MG63 (cell line): ENCODE results near the gene RING1. TPM values are rescaled to one million over a fixed set of nuclear protein-coding genes. Genes with fewer than 3 reads are reported as not detected.
A peak's percentile ranks its signal among the peaks of the same experiment; 100 is the strongest.

Experiments used
- DNase-seq: peaks from one replicate; pipeline ENCODE4 v3.0.0-alpha.2; 2020
- H3K27me3 ChIP-seq: fragments of 250-450 bp; sonication (Bioruptor Pico); 2 replicates; pipeline ENCODE4 v1.5.1; 2020; ENCODE audit warnings: mild to moderate bottlenecking, moderate library complexity
- H3K36me3 ChIP-seq: fragments of 250-450 bp; sonication (Bioruptor Pico); 2 replicates; pipeline ENCODE4 v1.5.1; 2020; ENCODE audit warnings: mild to moderate bottlenecking, moderate library complexity
- H3K4me3 ChIP-seq: fragments of 250-450 bp; sonication (Bioruptor Pico); 2 replicates; pipeline ENCODE4 v1.5.1; 2020; ENCODE audit warnings: mild to moderate bottlenecking, moderate library complexity
- H3K9me3 ChIP-seq: fragments of 250-450 bp; sonication (Bioruptor Pico); 2 replicates; pipeline ENCODE4 v1.5.1; 2020; ENCODE audit warnings: mild to moderate bottlenecking, moderate library complexity
- total RNA-seq: library from RNA; depleted of rRNA; stranded (reverse); fragments of >200 nt; shearing (Covaris generic); gene quantifications from 2 replicates; pipeline ENCODE4 v1.2.3, GENCODE V29; 2014; ENCODE audit warnings: low replicate concordance; rRNA removed

The RING1 gene
- total RNA-seq, 1 experiment from 2014 or later: 171 TPM

GRCh38 chr6:33248643-33248931, 40.3 kb downstream of the RING1 start:
- H3K9me3 ChIP-seq: no peaks in the 10 kb centered on the region
- peak; percentile 76 for DNase-seq
- H3K27me3 ChIP-seq: no peaks in the 10 kb centered on the region
- H3K36me3 ChIP-seq: peaks cover 27% of the 10 kb centered on the region
- peak overlapping the region; percentile 67 for H3K4me3 ChIP-seq

- peak; percentile 100 for DNase-seq
- no peaks in the 10 kb centered on the region for H3K27me3 ChIP-seq
Measured at GRCh38 chr6:33248932-33249731, 40.8 kb downstream of the RING1 start.

GRCh38 chr6:33249732-33250630, 41.7 kb downstream of the RING1 start:
- Histone ChIP-seq H3K9me3 (no peaks in the 10 kb centered on the region), H3K27me3 (no peaks in the 10 kb centered on the region), H3K4me3 (peak overlapping the region; percentile 67), H3K36me3 (peaks cover 32% of the 10 kb centered on the region)
- DNase-seq: peak; percentile 93

More at GRCh38 chr6:33248932-33249731, 40.8 kb downstream of the RING1 start:
- peaks cover 27% of the 10 kb centered on the region for H3K36me3 ChIP-seq
- H3K4me3 ChIP-seq: peak overlapping the region; percentile 67
- no peaks in the 10 kb centered on the region for H3K9me3 ChIP-seq

- no peak for DNase-seq
- peaks cover 34% of the 10 kb centered on the region for H3K36me3 ChIP-seq
- no peaks in the 10 kb centered on the region for H3K27me3 ChIP-seq
- H3K4me3 ChIP-seq: no peak overlapping the region
- no peaks in the 10 kb centered on the region for H3K9me3 ChIP-seq
Measured at GRCh38 chr6:33250731-33251130, 42.4 kb downstream of the RING1 start.

- no peak for DNase-seq
- H3K4me3 ChIP-seq: no peak overlapping the region
Measured at GRCh38 chr6:33251395-33252012, 43.2 kb downstream of the RING1 start.

GRCh38 chr6:33252759-33253158, 44.5 kb downstream of the RING1 start:
- Histone ChIP-seq H3K36me3 (peaks cover 47% of the 10 kb centered on the region), H3K27me3 (no peaks in the 10 kb centered on the region), H3K4me3 (no peak overlapping the region), H3K9me3 (no peaks in the 10 kb centered on the region)
- no peak for DNase-seq

More at GRCh38 chr6:33251395-33252012, 43.2 kb downstream of the RING1 start:
- H3K9me3 ChIP-seq: no peaks in the 10 kb centered on the region
- H3K27me3 ChIP-seq: no peaks in the 10 kb centered on the region
- peaks cover 37% of the 10 kb centered on the region for H3K36me3 ChIP-seq

- peaks cover 61% of the 10 kb centered on the region for H3K36me3 ChIP-seq
- no peaks in the 10 kb centered on the region for H3K27me3 ChIP-seq
- H3K9me3 ChIP-seq: no peaks in the 10 kb centered on the region
- no peak for DNase-seq
- H3K4me3 ChIP-seq: no peak overlapping the region
Measured at GRCh38 chr6:33254591-33254990, 46.3 kb downstream of the RING1 start.

- no peaks in the 10 kb centered on the region for H3K27me3 ChIP-seq
- no peaks in the 10 kb centered on the region for H3K9me3 ChIP-seq
- DNase-seq: no peak
- peaks cover 70% of the 10 kb centered on the region for H3K36me3 ChIP-seq
- no peak overlapping the region for H3K4me3 ChIP-seq
Measured at GRCh38 chr6:33259032-33259431, 50.7 kb downstream of the RING1 start.

Other genes with a start within 250 kb of the RING1 start
- 207 and 281 TPM in 2 replicates for gene BRD2, start 239.9 kb upstream of the RING1 start, total RNA-seq
- not detected in 2 replicates for gene HLA-DOA, start 198.9 kb upstream of the RING1 start, total RNA-seq
- gene HLA-DPA1, start 134.9 kb upstream of the RING1 start, total RNA-seq: 0.59 and 2.5 TPM in 2 replicates
- gene HLA-DPB1, start 132.5 kb upstream of the RING1 start, total RNA-seq: 9.2 and 54.4 TPM in 2 replicates
- 0.99 and 2.6 TPM in 2 replicates for gene COL11A2, start 16.0 kb upstream of the RING1 start, total RNA-seq
- gene RXRB, start 7.8 kb upstream of the RING1 start, total RNA-seq: 43.6 and 58.8 TPM in 2 replicates
- gene SLC39A7, start 7.6 kb upstream of the RING1 start, total RNA-seq: 397 and 459 TPM in 2 replicates
- not detected in 2 replicates for gene HSD17B8, start 3.8 kb upstream of the RING1 start, total RNA-seq
- 38.1 and 47.4 TPM in 2 replicates for gene VPS52, start 63.4 kb downstream of the RING1 start, total RNA-seq
- 11,886 and 16,367 TPM in 2 replicates for gene RPS18, start 63.6 kb downstream of the RING1 start, total RNA-seq
- gene B3GALT4, start 68.6 kb downstream of the RING1 start, total RNA-seq: 0.49 and 2.0 TPM in 2 replicates
- 246 and 303 TPM in 2 replicates for gene WDR46, start 80.7 kb downstream of the RING1 start, total RNA-seq
- 488 and 596 TPM in 2 replicates for gene PFDN6, start 81.1 kb downstream of the RING1 start, total RNA-seq
- 71.9 and 123 TPM in 2 replicates for gene RGL2, start 90.4 kb downstream of the RING1 start, total RNA-seq
- 37.5 and 89.0 TPM in 2 replicates for gene TAPBP, start 105.6 kb downstream of the RING1 start, total RNA-seq
- gene ZBTB22, start 109.2 kb downstream of the RING1 start, total RNA-seq: 6.2 and 20.0 TPM in 2 replicates
- gene DAXX, start 114.5 kb downstream of the RING1 start, total RNA-seq: 27.3 and 34.2 TPM in 2 replicates
- 36.6 and 45.5 TPM in 2 replicates for gene KIFC1, start 183.3 kb downstream of the RING1 start, total RNA-seq
- gene PHF1, start 202.5 kb downstream of the RING1 start, total RNA-seq: 11.6 and 12.6 TPM in 2 replicates
- gene CUTA, start 209.6 kb downstream of the RING1 start, total RNA-seq: 158 and 230 TPM in 2 replicates
- gene SYNGAP1, start 211.6 kb downstream of the RING1 start, total RNA-seq: 0.92 and 0.96 TPM in 2 replicates
- 5.6 and 6.9 TPM in 2 replicates for gene ZBTB9, start 246.1 kb downstream of the RING1 start, total RNA-seq